Keratinocyte (primary cell): ENCODE measurements around the gene RETN. TPM values are rescaled to one million over a fixed set of nuclear protein-coding genes. Genes with fewer than 3 reads are reported as not detected.

Experiments used
- DNase-seq: peaks from one replicate; pipeline ENCODE4 v3.0.0-alpha.2; 2011; ENCODE audit warnings: low read depth, missing footprints, low spot score
- FAIRE-seq: peaks from 2 replicates; lab custom pipeline; 2011; peaks lifted over from hg19 to GRCh38; lab: Jason Lieb, UNC
- H2AFZ ChIP-seq: 2 replicates; pipeline ENCODE4 v1.6.0; 2012; ENCODE audit warnings: low read length, control low read depth, inconsistent platforms; ENCODE audit not compliant: control insufficient read depth
- H3K27ac ChIP-seq: 2 replicates; pipeline ENCODE4 v1.5.1; 2011; ENCODE audit warnings: low read length; ENCODE audit not compliant: control insufficient read depth, insufficient read depth
- H3K27me3 ChIP-seq: 3 replicates; pipeline ENCODE4 v1.6.0; 2011; ENCODE audit warnings: low read length; ENCODE audit not compliant: control insufficient read depth, insufficient read depth; ENCODE audit errors: extremely low read depth
- H3K36me3 ChIP-seq, 2 experiments: 2 replicates in 1 of 2; 3 replicates in 1 of 2; pipeline ENCODE4 v1.5.1; 2011; ENCODE audit warnings: low read length in 2 of 2, mild to moderate bottlenecking in 1 of 2; ENCODE audit not compliant: control insufficient read depth in 2 of 2, insufficient read depth in 2 of 2; ENCODE audit errors: extremely low read depth in 1 of 2
- H3K4me1 ChIP-seq: 3 replicates; pipeline ENCODE4 v1.5.1; 2011; ENCODE audit warnings: low read length; ENCODE audit not compliant: control insufficient read depth, insufficient read depth; ENCODE audit errors: extremely low read depth
- H3K4me2 ChIP-seq: 3 replicates; pipeline ENCODE4 v1.6.0; 2011; ENCODE audit warnings: low read depth, low read length; ENCODE audit not compliant: control insufficient read depth, insufficient read depth; ENCODE audit errors: extremely low read depth
- H3K4me3 ChIP-seq, 3 experiments: fragments of 200-600 bp in 1 of 3; sonication (generic) in 1 of 3; 2 replicates in 2 of 3; 3 replicates in 1 of 3; pipeline ENCODE4 v1.5.1; 2011 to 2016; ENCODE audit warnings: low read length in 3 of 3, mild to moderate bottlenecking in 3 of 3, control low read depth in 2 of 3, inconsistent platforms in 1 of 3, low read depth in 1 of 3, mixed read lengths in 1 of 3, mixed run types in 1 of 3, moderate library complexity in 1 of 3; ENCODE audit not compliant: control insufficient read depth in 2 of 3, insufficient read depth in 2 of 3; ENCODE audit errors: extremely low read depth in 1 of 3
- H3K79me2 ChIP-seq: 2 replicates; pipeline ENCODE4 v1.6.0; 2012; ENCODE audit warnings: low read length; ENCODE audit not compliant: control insufficient read depth, insufficient read depth
- H3K9ac ChIP-seq: 3 replicates; pipeline ENCODE4 v1.6.0; 2011; ENCODE audit warnings: low read length; ENCODE audit not compliant: control insufficient read depth, insufficient read depth; ENCODE audit errors: extremely low read depth
- H3K9me1 ChIP-seq: 3 replicates; pipeline ENCODE4 v1.6.0; 2011; ENCODE audit warnings: low read length; ENCODE audit not compliant: control insufficient read depth, insufficient read depth; ENCODE audit errors: extremely low read depth
- H3K9me3 ChIP-seq: 2 replicates; pipeline ENCODE4 v1.5.1; 2012; ENCODE audit warnings: low read depth, low read length; ENCODE audit not compliant: control insufficient read depth
- H4K20me1 ChIP-seq: 3 replicates; pipeline ENCODE4 v1.6.0; 2011; ENCODE audit warnings: low read length; ENCODE audit not compliant: control insufficient read depth, insufficient read depth; ENCODE audit errors: extremely low read depth
- EZH2 ChIP-seq: IDR thresholded peaks from one replicate; pipeline ENCODE4 v1.6.1; 2012; ENCODE audit warnings: inconsistent platforms, mild to moderate bottlenecking, low read length, moderate library complexity
- dilution Hi-C: fragments of 300-500 bp; cut with MboI; formaldehyde crosslinking; loops from one replicate; pipeline ENCODE4 v1.7.0; 2020; ENCODE audit warnings: low sequenced_read_pairs; ENCODE audit not compliant: extremely low pct_ligation_motif_present
- polyA plus RNA-seq, 5 experiments: library from polyadenylated mRNA; depleted of rRNA in 3 of 5; stranded (reverse) in 3 of 5; stranded (forward) in 1 of 5; unstranded in 1 of 5; fragments of >200 nt; gene quantifications; 1 replicate in 1 of 5; 2 replicates in 3 of 5; 3 replicates in 1 of 5; pipeline versions ENCODE4 v1.2.1 to v1.2.3, GENCODE V29; 2011 to 2012; ENCODE audit warnings: missing spikeins in 2 of 5, low read depth in 1 of 5, low replicate concordance in 1 of 5
- TF ChIP-seq, protein P1 (sequence below), 3 experiments: IDR thresholded peaks in 1 of 3; conservative IDR thresholded peaks in 1 of 3; optimal IDR thresholded peaks in 1 of 3; 2 replicates in 2 of 3; 3 replicates in 1 of 3; pipeline versions ENCODE3 to v1.5.1; 2011; ENCODE audit warnings: low read length in 3 of 3, mild to moderate bottlenecking in 3 of 3, moderate library complexity in 2 of 3, control low read depth in 1 of 3, inconsistent platforms in 1 of 3; ENCODE audit not compliant: insufficient read depth in 2 of 3; ENCODE audit errors: extremely low read depth in 1 of 3

Gene RETN
- polyA plus RNA-seq, 1 donor (not counting 4 experiments of a cell fraction or from before 2014, with no cell fraction given), result not detected

- dilution Hi-C loops, result no loop called here
- no peaks in the 10 kb centered on the region for H3K9me1 ChIP-seq
- H3K36me3 ChIP-seq, result peaks cover 4 to 15% of the 10 kb centered on the region in 2 experiments
- no peak for DNase-seq
- H3K4me2 ChIP-seq, result no peak overlapping the region
- no peaks in the 10 kb centered on the region for H3K9me3 ChIP-seq
- no peaks in the 10 kb centered on the region for H3K79me2 ChIP-seq
- no peak for TF ChIP-seq EZH2
- TF ChIP-seq, protein P1, sequence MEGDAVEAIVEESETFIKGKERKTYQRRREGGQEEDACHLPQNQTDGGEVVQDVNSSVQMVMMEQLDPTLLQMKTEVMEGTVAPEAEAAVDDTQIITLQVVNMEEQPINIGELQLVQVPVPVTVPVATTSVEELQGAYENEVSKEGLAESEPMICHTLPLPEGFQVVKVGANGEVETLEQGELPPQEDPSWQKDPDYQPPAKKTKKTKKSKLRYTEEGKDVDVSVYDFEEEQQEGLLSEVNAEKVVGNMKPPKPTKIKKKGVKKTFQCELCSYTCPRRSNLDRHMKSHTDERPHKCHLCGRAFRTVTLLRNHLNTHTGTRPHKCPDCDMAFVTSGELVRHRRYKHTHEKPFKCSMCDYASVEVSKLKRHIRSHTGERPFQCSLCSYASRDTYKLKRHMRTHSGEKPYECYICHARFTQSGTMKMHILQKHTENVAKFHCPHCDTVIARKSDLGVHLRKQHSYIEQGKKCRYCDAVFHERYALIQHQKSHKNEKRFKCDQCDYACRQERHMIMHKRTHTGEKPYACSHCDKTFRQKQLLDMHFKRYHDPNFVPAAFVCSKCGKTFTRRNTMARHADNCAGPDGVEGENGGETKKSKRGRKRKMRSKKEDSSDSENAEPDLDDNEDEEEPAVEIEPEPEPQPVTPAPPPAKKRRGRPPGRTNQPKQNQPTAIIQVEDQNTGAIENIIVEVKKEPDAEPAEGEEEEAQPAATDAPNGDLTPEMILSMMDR (optimal IDR thresholded peaks at IDR 0.05 in 1 of 3, IDR thresholded peaks at IDR 0.05 in 1 of 3, conservative IDR thresholded peaks at IDR 0.05 in 1 of 3; ENCODE audit: extremely low read depth in 1 of 3, insufficient read depth in 2 of 3, low read length in 3 of 3), result no peak
- no peak overlapping the region for H2AFZ ChIP-seq
- H3K4me3 ChIP-seq, result no peak overlapping the region
- H3K27me3 ChIP-seq, result no peaks in the 10 kb centered on the region
- no peaks in the 10 kb centered on the region for H3K4me1 ChIP-seq
- no peak for FAIRE-seq
- H3K27ac ChIP-seq, result no peak overlapping the region
- no peaks in the 10 kb centered on the region for H4K20me1 ChIP-seq
- no peak overlapping the region for H3K9ac ChIP-seq
Observed at GRCh38 chr19:7645656-7646425, 23.0 kb upstream of the RETN start.

DNA sequence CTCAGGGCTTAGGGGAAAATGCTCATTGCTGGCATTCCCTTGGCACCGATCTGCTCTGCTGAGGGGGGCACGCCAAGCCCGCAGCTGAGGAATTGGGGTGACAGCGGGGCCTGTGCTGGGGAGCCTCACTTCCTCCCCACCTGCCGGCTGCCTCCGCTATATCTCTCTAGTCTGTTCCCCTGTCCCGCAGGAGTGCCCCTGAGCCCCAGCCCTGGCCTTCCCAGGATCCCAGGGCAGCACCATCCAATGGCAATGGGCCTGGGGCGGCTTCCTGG is 22.5 kb upstream of the RETN start:
- H3K9me3 ChIP-seq, result no peaks in the 10 kb centered on the region
- no peaks in the 10 kb centered on the region for H4K20me1 ChIP-seq
- H3K4me2 ChIP-seq, result no peak overlapping the region
- no peaks in the 10 kb centered on the region for H3K9me1 ChIP-seq
- H3K4me1 ChIP-seq, result no peaks in the 10 kb centered on the region
- no peak overlapping the region for H2AFZ ChIP-seq
- DNase-seq (no peak), FAIRE-seq (no peak)
- no peak overlapping the region for H3K9ac ChIP-seq
- no peak overlapping the region for H3K4me3 ChIP-seq
- dilution Hi-C loops, result no loop called here
- H3K27me3 ChIP-seq, result no peaks in the 10 kb centered on the region
- peaks cover 4 to 15% of the 10 kb centered on the region in 2 experiments for H3K36me3 ChIP-seq
- no peaks in the 10 kb centered on the region for H3K79me2 ChIP-seq
- H3K27ac ChIP-seq, result no peak overlapping the region
- TF ChIP-seq, protein P1 (optimal IDR thresholded peaks at IDR 0.05 in 1 of 3, IDR thresholded peaks at IDR 0.05 in 1 of 3, conservative IDR thresholded peaks at IDR 0.05 in 1 of 3; ENCODE audit: extremely low read depth in 1 of 3, insufficient read depth in 2 of 3, low read length in 3 of 3), result no peak
- TF ChIP-seq EZH2, result no peak
